BLaER1 (cell line): Measurements from ENCODE around the gene IER5L.

ENCODE experiments used
- H3K27ac ChIP-seq: shearing (Covaris generic); formaldehyde crosslinking; 2 replicates; pipeline ENCODE4 v1.8.1; 2022
- H3K27me3 ChIP-seq: shearing (Covaris generic); formaldehyde crosslinking; 2 replicates; pipeline ENCODE4 v1.8.1; 2022
- H3K36me3 ChIP-seq: shearing (Covaris generic); formaldehyde crosslinking; 2 replicates; pipeline ENCODE4 v1.8.1; 2022
- H3K4me1 ChIP-seq: shearing (Covaris generic); formaldehyde crosslinking; 2 replicates; pipeline ENCODE4 v1.8.1; 2022
- H3K4me2 ChIP-seq: shearing (Covaris generic); formaldehyde crosslinking; 2 replicates; pipeline ENCODE4 v1.8.1; 2022
- H3K4me3 ChIP-seq: shearing (Covaris generic); formaldehyde crosslinking; 2 replicates; pipeline ENCODE4 v1.8.1; 2022
- H3K9ac ChIP-seq: shearing (Covaris generic); formaldehyde crosslinking; 2 replicates; pipeline ENCODE4 v1.8.1; 2022
- H3K9me3 ChIP-seq: shearing (Covaris generic); formaldehyde crosslinking; 2 replicates; pipeline ENCODE4 v1.8.1; 2022
- H4K20me1 ChIP-seq: shearing (Covaris generic); formaldehyde crosslinking; 2 replicates; pipeline ENCODE4 v1.8.1; 2022
- Cebpa-rat ChIP-seq: shearing (Covaris generic); IDR thresholded peaks from 2 replicates; pipeline ENCODE4 v1.8.1; 2022

The IER5L gene

DNA sequence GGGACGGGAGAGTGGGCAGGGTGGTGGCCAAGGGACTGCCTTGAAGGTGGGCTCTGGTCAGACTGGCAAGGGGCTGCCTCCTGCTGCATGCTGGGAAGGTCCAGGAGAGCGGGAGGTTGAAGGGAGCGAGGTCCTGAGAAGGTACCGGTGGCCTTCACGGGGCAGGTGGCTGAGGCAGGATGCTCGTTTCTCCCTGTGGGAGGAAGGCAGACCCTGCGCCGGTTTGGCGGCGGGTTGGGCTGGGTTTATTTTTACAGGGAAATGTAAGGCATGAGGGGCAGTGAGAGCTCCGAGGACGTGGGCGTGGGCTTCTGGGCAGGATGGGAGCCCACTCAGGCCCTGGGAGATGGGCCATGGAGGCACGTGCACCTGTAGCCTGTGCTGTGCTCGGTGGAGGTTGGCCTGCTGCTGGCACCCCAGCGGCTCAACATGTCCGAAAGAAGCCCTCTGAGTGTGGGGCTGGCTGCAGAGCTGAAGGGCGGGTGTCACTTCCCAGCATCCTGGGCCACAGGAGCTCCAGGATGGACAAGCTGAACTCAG is 27.3 kb downstream of the IER5L start:
- no peak overlapping the region for H3K4me2 ChIP-seq
- H3K27me3 ChIP-seq, result no peaks in the 10 kb centered on the region
- no peak overlapping the region for H3K9ac ChIP-seq
- H3K27ac ChIP-seq, result no peak overlapping the region
- H3K36me3 ChIP-seq, result peaks cover 72% of the 10 kb centered on the region
- no peak overlapping the region for H3K4me3 ChIP-seq
- H4K20me1 ChIP-seq, result no peaks in the 10 kb centered on the region
- H3K4me1 ChIP-seq, result peaks cover 31% of the 10 kb centered on the region
- H3K9me3 ChIP-seq, result no peaks in the 10 kb centered on the region
- no peak for TF ChIP-seq Cebpa-rat

DNA sequence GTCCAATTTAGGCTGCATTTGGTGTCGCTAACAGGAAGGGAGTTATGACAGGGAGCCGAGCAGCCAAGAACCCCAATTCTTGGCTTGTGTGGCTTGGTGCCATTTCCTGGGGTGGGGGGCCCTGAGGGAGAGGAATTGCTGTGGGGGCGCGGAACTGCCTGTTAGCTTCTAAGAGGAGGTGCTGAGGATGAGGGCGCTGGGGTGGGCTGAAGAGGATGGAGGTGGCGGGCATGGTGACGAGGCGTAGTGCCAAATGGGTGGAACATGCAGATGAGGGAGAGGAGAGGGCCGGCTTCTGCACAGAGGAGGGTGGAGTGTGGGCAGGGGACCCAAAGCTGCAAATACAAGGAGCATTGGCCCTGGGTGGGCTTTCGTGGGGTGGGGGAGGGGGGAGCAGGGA is 27.9 kb downstream of the IER5L start:
- peaks cover 37% of the 10 kb centered on the region for H3K4me1 ChIP-seq
- no peak for TF ChIP-seq Cebpa-rat
- H3K9me3 ChIP-seq, result no peaks in the 10 kb centered on the region

DNA sequence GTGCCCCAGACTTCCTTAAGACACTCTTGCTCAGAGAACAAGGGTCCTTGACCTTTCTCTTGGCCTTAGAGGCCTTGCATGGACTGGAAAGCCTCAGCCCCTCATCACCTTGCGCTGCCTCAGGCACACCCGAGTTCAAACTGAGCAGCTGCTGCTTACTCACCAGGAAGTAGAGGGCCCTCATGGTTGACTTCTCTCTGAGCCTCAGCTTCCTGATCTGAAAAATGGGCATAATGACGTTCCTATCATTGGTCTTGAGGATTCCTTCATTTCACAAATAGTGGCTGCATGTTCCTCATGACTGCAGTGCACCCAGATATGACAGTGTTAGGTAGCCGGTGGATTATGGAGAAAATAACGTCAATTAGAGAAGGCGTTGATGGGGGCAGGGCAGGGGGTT is 28.6 kb downstream of the IER5L start:
- H3K9ac ChIP-seq, result no peak overlapping the region
- TF ChIP-seq Cebpa-rat, result no peak
- 0 out of 2 replicates have a peak overlapping the region, but pooled peaks have one; percentile 30 for H3K27ac ChIP-seq
- H3K9me3 ChIP-seq, result no peaks in the 10 kb centered on the region
- peaks cover 70% of the 10 kb centered on the region for H3K36me3 ChIP-seq
- H4K20me1 ChIP-seq, result no peaks in the 10 kb centered on the region
- no peaks in the 10 kb centered on the region for H3K27me3 ChIP-seq
- H3K4me2 ChIP-seq, result peak overlapping the region; percentile 14; the same call in 1 of the 2 replicates
- H3K4me3 ChIP-seq, result no peak overlapping the region
- peaks cover 44% of the 10 kb centered on the region for H3K4me1 ChIP-seq

More for the DNA sequence above, 27.9 kb downstream of the IER5L start:
- Histone ChIP-seq H3K36me3 (peaks cover 71% of the 10 kb centered on the region), H4K20me1 (no peaks in the 10 kb centered on the region), H3K4me2 (no peak overlapping the region), H3K4me3 (no peak overlapping the region), H3K27ac (no peak overlapping the region), H3K27me3 (no peaks in the 10 kb centered on the region), H3K9ac (no peak overlapping the region)

DNA sequence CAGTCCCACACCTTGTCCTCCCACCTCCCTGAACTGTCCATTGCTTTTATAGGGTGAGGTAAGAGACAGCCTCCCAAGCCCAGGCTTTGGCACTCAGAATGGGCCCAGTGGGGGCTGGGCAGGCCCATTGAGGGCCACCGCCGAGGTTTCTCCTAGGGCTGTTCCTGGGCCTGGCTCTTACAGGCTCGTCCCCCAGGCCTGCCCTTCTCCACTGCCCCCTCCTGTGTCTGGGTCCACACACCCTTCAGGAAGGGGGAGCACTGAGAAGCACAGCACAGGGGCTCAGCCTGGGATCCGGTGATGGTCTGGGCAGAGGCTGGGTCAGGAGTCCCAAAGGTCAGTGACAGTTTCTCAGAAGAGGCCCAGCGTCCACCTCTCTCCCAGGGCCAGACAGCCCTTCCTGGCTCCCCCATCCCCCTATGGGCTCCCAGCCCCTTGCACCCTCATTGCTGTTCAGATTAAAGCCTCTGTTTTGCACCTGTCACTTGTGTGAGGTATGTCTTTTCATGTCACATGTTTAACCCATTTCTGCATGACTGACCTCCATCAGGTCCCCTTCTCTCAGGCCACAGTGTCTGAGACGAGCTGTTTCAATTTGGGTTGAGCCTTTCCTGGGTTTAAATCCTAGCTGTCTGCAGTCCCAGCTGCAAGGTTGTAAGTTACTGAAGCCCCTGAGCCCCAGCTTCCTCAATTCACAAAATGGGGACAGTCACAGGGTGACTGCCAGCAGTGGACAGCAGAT is 29.4 kb downstream of the IER5L start:
- H3K27me3 ChIP-seq, result no peaks in the 10 kb centered on the region
- H3K4me1 ChIP-seq, result peaks cover 52% of the 10 kb centered on the region
- peaks cover 75% of the 10 kb centered on the region for H3K36me3 ChIP-seq
- no peak for TF ChIP-seq Cebpa-rat
- no peaks in the 10 kb centered on the region for H4K20me1 ChIP-seq
- H3K27ac ChIP-seq, result peak overlapping the region; percentile 58; the same call in 1 of the 2 replicates
- no peak overlapping the region for H3K4me3 ChIP-seq
- H3K9me3 ChIP-seq, result no peaks in the 10 kb centered on the region
- 0 out of 2 replicates have a peak overlapping the region, but pooled peaks have one; percentile 34 for H3K9ac ChIP-seq
- peak overlapping the region; percentile 14 for H3K4me2 ChIP-seq

DNA sequence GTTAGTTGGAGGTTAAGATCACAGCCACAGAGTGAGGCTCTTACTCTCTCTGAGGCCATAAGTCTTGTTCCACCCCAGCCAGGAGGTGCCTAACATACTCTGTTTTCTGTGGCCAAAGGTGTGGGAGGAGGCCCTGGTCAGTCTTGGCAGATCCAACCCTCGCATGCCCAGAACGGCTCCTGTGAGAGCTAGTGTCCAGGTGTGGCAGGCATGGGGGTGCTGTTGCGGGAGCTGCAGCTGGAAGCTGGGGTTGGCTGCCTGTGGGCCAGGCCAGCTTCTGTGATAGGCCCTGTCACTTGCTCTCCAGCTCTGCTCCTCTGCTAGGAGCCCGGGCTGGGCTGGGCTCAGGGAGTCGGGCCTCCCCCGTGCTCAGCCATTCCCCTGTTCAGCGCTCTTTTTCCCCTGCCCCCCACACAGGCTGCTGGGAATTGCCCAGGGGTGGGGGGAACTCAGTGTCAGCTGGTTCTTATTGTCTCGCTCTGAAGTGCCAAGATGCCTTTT is 31.6 kb downstream of the IER5L start:
- H3K4me3 ChIP-seq, result no peak overlapping the region
- no peaks in the 10 kb centered on the region for H3K27me3 ChIP-seq
- peak overlapping the region; percentile 50; the same call in 1 of the 2 replicates for H3K9ac ChIP-seq
- no peak overlapping the region for H3K4me2 ChIP-seq
- peak overlapping the region; percentile 62 for H3K27ac ChIP-seq
- H3K9me3 ChIP-seq, result no peaks in the 10 kb centered on the region
- H3K4me1 ChIP-seq, result peaks cover 73% of the 10 kb centered on the region
- H4K20me1 ChIP-seq, result no peaks in the 10 kb centered on the region
- H3K36me3 ChIP-seq, result peaks cover 69% of the 10 kb centered on the region
- no peak for TF ChIP-seq Cebpa-rat

DNA sequence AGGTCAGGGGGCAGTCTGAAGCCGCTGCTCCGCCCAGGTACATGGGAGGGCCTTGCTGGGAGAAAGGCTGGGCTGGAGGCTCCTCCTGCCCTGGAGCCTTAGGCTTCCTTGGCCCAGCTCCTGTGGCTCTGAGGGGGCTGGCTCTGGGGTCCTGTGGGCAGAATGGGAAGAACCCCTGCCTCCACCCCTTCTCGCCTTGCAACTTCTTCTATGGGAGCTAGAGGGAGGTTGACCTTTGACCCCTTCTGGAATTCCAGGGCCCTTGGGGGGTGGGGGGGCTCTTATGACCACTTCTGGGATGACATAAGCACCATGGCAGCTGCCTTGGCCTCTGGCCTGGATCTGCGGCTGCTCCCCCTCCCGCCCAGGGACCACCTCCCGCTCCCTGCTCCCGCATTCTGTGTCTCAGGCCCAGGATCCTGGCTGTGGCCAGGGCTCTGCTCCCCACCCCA is 32.2 kb downstream of the IER5L start:
- H3K36me3 ChIP-seq, result peaks cover 63% of the 10 kb centered on the region
- H3K4me3 ChIP-seq, result no peak overlapping the region
- H3K9me3 ChIP-seq, result no peaks in the 10 kb centered on the region

DNA sequence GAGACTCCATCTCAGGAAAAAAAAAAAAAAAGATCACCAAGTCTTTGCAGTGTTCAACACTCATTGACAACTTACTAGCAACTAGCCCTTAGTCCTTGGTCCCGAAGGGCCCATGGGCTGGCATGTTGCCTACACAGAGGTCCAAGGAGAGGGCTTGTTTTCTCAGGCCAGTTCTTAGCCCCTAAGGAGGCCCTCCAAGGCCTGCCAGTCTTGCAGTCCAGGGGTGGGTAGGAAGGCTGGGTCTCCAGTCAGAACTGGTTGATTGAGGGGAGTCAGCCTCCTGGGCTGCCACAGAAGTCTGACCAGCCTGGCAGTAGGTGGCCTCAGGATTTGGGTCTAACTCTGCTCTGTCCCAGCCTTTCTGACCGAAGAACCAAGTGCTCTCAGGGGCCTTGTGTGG is 32.7 kb downstream of the IER5L start:
- no peaks in the 10 kb centered on the region for H3K27me3 ChIP-seq
- no peak overlapping the region for H3K4me3 ChIP-seq
- peak overlapping the region; percentile 25 for H3K4me2 ChIP-seq
- no peak for TF ChIP-seq Cebpa-rat
- no peaks in the 10 kb centered on the region for H3K9me3 ChIP-seq
- H4K20me1 ChIP-seq, result no peaks in the 10 kb centered on the region
- H3K4me1 ChIP-seq, result peaks cover 84% of the 10 kb centered on the region
- peak overlapping the region; percentile 41; the same call in 1 of the 2 replicates for H3K9ac ChIP-seq
- H3K27ac ChIP-seq, result peak overlapping the region; percentile 62
- peaks cover 58% of the 10 kb centered on the region for H3K36me3 ChIP-seq

More for the DNA sequence above, 32.2 kb downstream of the IER5L start:
- no peaks in the 10 kb centered on the region for H3K27me3 ChIP-seq
- H3K9ac ChIP-seq, result peak overlapping the region; percentile 50
- H3K4me2 ChIP-seq, result no peak overlapping the region
- no peak for TF ChIP-seq Cebpa-rat
- H3K4me1 ChIP-seq, result peaks cover 79% of the 10 kb centered on the region
- H4K20me1 ChIP-seq, result no peaks in the 10 kb centered on the region
- peak overlapping the region; percentile 62 for H3K27ac ChIP-seq

DNA sequence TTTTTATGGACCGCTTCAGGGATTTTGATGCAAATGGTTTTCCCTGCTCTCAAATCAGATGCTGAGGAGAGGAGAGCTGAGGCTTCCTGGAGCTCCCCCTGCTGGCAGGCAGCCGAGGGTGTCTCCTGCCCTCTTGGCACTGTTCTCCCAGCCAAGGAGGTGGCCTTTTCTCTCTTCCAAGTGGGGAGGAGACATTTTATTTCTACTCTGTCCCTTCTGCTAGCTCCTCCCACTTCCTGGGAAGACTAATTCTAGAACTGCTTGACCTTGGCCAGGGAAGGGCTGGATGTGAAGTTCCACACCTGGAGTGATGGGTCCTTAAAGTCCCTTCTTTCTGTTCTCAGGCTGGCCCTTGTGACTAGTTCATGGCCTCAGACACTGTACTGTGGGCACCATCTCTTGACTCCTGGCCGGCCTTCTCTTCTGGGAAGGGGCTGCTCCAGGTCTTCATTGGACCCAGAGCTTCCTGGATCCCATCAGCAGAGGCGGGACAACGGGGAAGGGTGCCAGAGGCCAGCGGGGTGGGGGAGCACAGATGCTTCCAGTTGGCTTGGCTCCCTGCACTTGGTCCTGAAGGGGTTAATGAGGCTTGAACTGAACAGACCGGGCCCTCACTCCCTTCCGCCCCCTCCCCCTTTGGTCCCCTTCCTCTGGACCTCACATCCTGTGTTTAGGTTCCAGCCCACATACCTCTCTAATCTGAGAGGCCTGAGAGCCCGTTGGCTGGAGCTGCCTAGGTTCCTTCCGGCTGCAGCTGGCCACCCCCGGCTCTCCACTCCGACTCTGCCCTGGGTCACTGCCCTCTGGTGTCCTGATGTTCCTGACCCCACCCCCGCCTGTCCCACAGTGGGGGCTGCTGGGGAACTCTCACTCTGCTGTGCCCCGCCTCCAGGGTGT is 34.8 kb downstream of the IER5L start:
- Histone ChIP-seq H4K20me1 (no peaks in the 10 kb centered on the region), H3K9me3 (no peaks in the 10 kb centered on the region), H3K9ac (peak overlapping the region; percentile 77), H3K36me3 (peaks cover 50% of the 10 kb centered on the region), H3K4me3 (peak overlapping the region; percentile 59), H3K4me1 (peaks cover 88% of the 10 kb centered on the region), H3K4me2 (peak overlapping the region; percentile 95), H3K27me3 (no peaks in the 10 kb centered on the region), H3K27ac (peak overlapping the region; percentile 100)
- no peak for TF ChIP-seq Cebpa-rat

DNA sequence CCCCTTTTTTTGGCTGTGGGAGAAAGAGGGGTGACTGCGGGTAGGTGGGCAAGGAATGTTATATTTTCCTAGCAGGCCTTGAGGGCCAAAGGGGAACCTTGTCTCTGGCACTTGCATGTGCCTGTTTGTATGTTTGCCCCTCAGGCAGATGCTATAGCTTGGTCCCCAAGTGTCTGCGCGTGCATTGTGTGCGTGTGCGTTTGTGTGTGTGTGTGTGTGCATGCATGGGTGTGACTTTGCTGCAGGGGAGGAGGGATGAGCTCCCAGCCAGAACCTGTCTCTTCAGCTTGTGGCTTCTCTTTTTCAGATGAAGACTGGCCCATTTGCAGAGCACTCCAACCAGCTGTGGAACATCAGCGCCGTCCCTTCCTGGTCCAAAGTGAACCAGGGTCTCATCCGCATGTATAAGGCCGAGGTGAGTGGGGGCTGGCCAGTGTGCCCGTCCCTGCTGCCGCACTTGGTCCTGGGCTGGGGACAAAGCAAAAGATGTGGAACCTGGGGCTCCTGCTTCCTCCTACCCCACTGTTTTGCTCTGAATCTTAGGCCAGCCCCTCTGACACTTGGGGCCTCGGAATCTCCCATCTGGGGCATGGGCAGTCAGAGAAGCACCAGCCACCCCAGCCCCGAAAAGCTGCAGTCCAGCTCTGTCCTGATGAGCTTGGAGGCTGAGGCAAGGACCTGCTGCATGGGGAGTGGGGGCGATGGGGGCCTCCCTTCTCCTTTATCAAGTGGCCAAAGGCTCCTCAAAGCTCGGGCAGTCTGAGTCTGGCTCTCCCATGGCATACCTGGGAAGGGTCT is 35.7 kb downstream of the IER5L start:
- Histone ChIP-seq H3K36me3 (peaks cover 55% of the 10 kb centered on the region), H3K27ac (peak overlapping the region; percentile 100), H3K4me2 (peak overlapping the region; percentile 95), H3K9me3 (no peaks in the 10 kb centered on the region), H3K9ac (peak overlapping the region; percentile 77), H3K4me3 (peak overlapping the region; percentile 59), H3K27me3 (no peaks in the 10 kb centered on the region), H4K20me1 (no peaks in the 10 kb centered on the region), H3K4me1 (peaks cover 85% of the 10 kb centered on the region)
- no peak for TF ChIP-seq Cebpa-rat
